ENCODE measurements around the gene TMPRSS4.

DNA sequence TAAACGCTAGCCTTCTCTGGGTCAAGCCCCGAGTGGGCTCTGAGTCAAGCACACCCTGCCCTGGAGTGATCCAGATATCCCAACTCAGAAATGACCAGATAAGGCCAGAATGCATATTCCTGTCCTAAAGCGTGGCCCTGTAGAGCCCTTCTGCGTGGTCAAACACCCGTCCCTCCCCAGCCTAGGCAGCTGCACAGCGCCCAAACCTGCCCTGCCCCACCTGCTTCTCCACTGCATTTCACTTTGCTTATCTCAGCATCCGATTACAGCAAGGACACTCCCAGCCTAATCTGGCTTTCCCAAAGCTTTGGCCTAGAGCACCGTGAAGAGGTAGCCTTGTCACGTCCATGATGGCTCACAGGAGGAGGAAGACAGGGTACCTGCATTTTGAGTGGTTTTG lies 11.9 kb upstream of the TMPRSS4 start:
- TF ChIP-seq, protein P1, sequence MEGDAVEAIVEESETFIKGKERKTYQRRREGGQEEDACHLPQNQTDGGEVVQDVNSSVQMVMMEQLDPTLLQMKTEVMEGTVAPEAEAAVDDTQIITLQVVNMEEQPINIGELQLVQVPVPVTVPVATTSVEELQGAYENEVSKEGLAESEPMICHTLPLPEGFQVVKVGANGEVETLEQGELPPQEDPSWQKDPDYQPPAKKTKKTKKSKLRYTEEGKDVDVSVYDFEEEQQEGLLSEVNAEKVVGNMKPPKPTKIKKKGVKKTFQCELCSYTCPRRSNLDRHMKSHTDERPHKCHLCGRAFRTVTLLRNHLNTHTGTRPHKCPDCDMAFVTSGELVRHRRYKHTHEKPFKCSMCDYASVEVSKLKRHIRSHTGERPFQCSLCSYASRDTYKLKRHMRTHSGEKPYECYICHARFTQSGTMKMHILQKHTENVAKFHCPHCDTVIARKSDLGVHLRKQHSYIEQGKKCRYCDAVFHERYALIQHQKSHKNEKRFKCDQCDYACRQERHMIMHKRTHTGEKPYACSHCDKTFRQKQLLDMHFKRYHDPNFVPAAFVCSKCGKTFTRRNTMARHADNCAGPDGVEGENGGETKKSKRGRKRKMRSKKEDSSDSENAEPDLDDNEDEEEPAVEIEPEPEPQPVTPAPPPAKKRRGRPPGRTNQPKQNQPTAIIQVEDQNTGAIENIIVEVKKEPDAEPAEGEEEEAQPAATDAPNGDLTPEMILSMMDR (IDR thresholded peaks at IDR 0.05; ENCODE audit: low read length) = no peak
- TF ChIP-seq EZH2 (IDR thresholded peaks at IDR 0.05; ENCODE audit: borderline replicate concordance, low read length) = no peak
